GM18505 (cell line): ENCODE data around the gene ARHGAP29.

Source experiments
- ATAC-seq: cut with Tn5 transposase; IDR thresholded peaks from one replicate; pipeline ENCODE4 v1.9.1; 2021; ENCODE audit not compliant: unreplicated experiment
- POLR2A ChIP-seq: IDR thresholded peaks from 4 replicates; pipeline ENCODE4 v1.6.1; 2011; ENCODE audit warnings: borderline replicate concordance; ENCODE audit not compliant: insufficient read depth, insufficient read length; ENCODE audit errors: extremely low read depth

The ARHGAP29 gene, protein sequence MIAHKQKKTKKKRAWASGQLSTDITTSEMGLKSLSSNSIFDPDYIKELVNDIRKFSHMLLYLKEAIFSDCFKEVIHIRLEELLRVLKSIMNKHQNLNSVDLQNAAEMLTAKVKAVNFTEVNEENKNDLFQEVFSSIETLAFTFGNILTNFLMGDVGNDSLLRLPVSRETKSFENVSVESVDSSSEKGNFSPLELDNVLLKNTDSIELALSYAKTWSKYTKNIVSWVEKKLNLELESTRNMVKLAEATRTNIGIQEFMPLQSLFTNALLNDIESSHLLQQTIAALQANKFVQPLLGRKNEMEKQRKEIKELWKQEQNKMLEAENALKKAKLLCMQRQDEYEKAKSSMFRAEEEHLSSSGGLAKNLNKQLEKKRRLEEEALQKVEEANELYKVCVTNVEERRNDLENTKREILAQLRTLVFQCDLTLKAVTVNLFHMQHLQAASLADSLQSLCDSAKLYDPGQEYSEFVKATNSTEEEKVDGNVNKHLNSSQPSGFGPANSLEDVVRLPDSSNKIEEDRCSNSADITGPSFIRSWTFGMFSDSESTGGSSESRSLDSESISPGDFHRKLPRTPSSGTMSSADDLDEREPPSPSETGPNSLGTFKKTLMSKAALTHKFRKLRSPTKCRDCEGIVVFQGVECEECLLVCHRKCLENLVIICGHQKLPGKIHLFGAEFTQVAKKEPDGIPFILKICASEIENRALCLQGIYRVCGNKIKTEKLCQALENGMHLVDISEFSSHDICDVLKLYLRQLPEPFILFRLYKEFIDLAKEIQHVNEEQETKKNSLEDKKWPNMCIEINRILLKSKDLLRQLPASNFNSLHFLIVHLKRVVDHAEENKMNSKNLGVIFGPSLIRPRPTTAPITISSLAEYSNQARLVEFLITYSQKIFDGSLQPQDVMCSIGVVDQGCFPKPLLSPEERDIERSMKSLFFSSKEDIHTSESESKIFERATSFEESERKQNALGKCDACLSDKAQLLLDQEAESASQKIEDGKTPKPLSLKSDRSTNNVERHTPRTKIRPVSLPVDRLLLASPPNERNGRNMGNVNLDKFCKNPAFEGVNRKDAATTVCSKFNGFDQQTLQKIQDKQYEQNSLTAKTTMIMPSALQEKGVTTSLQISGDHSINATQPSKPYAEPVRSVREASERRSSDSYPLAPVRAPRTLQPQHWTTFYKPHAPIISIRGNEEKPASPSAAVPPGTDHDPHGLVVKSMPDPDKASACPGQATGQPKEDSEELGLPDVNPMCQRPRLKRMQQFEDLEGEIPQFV

DNA sequence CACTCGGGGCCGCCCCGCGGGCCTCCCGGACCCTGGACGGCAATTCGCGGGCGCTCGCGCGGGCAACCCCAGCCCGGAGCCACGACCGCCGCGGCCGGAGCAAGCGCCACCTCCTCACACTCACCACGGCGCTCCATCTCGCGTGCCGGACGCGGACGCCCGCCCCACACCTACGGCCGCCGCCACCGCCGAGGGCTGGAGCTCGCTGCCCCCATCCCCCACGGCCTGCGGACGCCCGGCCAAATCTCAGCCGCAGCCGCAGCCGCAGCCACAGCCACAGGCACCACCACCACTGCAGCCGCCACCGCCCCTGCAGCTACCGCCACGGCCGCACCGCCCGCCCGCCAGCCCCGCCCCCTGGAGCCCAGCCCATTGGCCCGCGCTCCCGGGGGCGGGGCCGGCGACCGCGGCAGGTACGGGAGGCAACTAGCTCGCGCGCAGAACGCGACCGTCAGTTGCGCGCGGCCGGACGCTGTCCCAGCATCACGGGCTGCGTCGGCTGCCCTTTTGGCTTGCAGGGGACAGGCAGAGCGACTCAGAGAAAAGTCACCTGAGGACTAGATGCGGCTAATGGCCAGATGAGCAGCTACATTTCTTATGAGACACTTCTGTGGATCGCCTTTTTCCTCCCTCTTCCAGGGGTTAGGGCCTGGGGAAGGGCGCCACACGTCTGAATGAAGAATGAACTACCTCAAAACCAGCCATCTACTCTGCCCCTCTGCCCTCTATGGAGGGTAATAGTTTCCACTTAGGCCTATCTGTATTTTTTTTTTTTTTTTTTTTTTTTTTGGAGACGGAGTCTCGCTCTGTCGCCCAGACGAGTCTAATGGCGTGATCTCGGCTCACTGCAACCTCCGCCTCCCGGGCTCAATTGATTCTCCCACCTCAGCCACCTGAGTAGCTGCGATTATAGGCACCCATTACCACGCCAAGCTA, at the start of gene ARHGAP29:
TSS of gene ARHGAP29 (minus strand) at position 294 of the 936 bp plus-strand sequence. CDS start 5,973 bp downstream, outside the sequence.
- TF ChIP-seq POLR2A, result no peak
- peak; percentile 92 for ATAC-seq

DNA sequence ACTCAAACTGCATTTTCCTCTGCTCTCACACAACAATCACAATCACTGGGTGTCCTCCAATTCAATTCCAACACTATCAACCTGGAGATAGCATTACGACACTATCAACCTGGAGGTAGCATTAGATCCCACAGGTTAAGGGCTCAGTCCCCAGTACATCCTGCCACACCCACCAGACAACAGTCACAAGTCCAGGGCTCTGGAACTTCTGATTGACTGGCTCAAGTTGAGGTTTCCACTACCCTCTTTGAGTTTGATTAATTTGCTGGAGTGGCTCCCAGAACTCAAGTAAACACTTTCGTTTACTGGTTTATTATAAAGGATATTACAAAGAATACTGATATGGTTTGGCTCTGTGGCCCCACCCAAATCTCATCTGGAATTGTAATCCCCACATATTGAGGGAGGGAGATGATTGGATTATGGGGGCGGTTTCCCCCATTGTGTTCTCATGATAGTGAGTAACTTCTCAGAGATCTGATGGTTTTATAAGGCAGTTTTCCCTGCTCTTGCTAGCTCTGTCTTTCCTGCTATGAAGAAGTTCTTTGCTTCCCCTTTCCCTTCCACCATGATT, 49.6 kb upstream of the ARHGAP29 start:
- ATAC-seq, result no peak

DNA sequence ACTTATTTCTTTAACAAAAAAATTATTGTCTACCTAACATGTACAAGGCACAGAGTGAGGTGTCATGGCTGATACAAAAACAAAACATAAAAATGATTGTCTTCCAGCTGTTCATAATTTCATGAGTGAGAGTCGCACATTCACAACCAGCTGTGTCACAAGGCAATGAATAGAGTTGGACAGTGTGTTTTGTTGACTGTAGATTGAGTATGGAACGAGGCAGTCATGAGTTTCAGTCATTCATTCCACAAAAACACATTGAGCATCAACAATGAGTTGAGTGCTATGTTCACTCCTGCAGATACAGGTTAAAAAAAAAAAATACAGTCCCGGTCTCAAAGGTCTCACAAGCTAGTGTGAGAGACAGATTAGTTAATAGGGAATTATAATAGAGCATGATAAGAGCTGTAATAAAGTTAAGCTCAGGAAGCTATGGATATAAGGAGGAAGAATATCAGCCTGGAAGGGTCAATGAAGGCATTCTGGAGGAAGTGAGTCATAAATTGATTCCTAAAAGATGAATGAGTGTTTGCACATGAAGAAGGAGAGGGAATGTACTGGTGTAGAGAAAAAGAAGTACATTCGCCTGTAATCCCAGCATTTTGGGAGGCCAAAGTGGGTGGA, 47.8 kb upstream of the ARHGAP29 start:
- TF ChIP-seq POLR2A, result no peak
- no peak for ATAC-seq

More for the DNA sequence above, 49.6 kb upstream of the ARHGAP29 start:
- no peak for TF ChIP-seq POLR2A

DNA sequence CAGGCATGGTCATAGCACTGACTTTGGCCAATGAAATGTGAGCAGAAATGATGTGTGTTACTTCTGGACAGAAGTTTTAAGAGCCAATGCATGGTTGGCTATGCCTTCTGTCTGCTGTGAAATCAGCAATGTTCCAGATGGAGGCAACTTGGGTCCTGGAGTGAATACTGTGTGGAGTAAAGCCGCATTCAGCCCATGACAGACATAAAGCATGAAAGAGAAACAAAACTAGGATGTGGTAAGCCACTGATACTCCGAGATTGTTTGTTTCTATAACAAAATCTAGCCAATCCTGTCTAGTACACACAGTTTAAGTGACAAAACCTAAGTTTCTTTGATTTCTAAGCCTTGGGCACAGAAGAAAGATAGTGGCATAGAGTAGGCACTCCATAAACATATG, 47.1 kb upstream of the ARHGAP29 start:
- no peak for TF ChIP-seq POLR2A
- ATAC-seq, result no peak

DNA sequence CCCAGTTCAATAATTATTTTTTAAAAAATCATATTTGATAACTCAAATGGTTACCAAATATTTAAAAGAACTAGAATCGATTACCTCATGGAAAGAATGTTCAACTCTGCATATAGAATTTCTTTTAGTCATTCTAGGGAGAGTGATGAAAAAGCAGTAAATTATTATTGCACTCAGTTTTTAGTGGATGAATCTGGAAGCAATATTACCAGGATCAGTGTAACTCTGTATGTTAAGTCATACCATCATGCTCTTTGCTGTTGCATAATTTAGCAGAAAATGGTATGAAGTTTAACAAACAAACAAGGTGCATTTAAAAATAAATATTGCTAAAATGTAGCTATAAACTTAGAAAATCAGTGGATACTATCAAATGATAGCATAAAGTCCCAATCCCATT, 46.1 kb upstream of the ARHGAP29 start:
- no peak for TF ChIP-seq POLR2A
- ATAC-seq, result no peak

DNA sequence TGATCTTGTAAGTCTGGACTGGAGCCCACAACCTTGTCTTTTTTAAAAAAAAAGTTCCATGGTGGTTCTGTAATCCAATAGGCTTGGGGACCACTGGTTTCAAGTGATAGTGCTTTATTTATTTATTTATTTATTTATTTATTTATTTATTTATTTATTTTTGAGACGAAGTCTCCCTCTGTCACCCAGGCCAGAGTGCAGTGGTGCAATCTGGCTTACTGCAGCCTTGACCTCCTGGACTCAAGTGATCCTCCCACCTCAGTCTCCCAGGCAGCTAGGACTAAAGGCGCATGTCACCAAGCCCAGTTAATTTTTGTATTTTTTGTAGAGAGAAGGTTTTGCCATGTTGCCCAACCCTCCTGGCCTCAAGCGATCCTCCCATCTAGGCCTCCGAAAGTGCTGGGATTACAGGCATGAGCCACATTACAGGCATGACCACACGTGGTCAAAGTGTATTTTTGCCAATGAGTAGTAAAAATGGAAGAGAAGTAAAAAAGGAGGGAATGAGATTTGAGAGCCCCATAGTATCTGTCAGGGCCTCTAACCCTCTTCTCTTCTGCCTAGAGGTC, 44.8 kb upstream of the ARHGAP29 start:
- ATAC-seq, result no peak
- TF ChIP-seq POLR2A, result no peak

DNA sequence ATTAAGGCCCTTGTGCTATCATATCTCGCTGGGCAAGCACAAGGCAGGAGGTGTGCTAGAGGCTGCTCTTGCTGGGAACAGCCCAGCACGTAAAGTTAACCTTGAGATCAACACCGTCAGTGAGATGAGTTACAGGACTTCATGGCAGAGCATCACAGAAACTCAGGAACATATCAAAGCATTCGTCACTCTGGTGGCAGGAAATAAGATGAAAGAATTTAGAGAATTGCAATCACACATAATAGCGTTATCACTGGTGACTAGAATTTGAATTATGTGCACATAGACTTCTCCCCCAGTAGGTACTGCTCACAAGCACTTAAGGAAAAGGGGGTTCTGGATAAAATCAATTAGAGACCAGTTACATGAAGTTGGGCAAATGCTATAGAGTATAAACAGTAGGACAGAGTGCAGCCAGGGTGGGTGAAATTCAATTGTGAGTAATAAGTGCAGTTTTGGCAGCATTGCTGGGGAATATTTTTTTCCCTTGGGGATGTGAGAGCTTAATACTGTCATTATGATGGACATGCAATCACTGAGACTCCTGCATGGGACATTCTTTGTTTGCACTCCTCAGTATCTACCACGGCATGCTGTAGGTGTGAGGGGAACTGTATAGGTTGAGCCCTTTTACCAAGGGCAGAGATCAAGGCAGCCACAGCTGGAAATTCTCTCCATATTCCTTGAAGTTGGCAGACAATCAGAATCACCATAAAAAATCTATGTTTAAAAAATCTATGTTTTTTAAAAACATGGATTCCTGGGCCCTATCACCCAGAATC, 44.2 kb upstream of the ARHGAP29 start:
- no peak for TF ChIP-seq POLR2A
- no peak for ATAC-seq

DNA sequence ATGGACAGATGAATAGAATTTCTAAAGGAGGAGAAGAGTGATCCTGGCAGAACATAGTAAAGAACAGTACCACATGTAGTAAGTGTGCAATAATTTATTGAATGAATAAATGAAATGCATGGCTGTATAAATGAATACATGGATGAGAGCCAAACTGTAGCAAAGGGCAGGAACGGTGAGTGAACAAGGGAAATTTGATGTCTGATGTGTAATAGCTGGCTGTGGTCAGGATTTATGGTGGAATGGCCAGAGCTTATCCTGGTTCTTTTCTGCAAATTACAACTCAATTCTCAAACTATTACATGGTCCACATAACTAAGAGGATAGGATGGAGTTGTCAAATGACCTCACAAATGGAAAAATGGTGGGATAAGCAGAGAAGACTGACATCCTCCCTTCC, 43.2 kb upstream of the ARHGAP29 start:
- no peak for TF ChIP-seq POLR2A
- no peak for ATAC-seq

DNA sequence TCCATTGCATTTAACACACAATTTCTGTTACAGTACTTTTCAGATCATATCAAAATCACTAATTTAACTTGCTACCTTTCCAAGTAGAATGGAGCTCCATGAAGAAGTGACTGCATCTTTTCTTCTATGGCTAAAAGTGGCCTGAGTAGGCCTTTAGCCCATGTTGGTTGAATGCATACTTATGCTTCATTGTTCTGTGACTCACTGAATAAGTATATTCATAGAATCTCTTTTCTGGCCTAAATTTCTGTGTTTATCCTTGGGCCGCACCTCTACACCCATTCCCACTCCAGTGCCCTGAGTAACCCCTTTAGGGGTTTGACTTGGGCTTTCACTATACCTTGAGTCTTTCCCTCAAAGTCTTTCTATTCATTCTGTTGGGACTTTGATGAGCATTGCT, 42.1 kb upstream of the ARHGAP29 start:
- TF ChIP-seq POLR2A, result no peak

DNA sequence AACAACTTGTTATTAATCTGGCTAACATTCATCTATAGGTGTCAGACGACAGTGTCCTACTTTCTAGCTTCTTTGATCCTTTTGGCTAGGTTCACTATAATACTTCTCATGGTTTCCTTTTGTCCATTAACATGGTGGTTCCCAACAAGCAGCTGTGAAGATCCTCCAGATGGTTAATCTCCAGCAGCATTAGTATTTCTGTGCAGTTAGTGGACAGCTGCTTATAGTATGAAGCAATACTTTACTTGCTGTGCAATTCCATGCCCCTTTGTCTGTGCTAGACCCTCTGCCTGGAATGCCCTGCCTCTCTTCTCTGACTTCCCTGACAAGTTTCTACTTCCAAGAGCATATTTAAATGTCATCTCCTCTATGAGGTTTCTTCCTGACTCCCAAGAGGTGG, 41.7 kb upstream of the ARHGAP29 start:
- ATAC-seq, result no peak
- no peak for TF ChIP-seq POLR2A

More for the DNA sequence above, 42.1 kb upstream of the ARHGAP29 start:
- ATAC-seq, result no peak
